Testis (tissue), 3 donors: ENCODE results near the gene RAB11A. TPM values are rescaled to one million over a fixed set of nuclear protein-coding genes. Genes with fewer than 3 reads are reported as not detected.

Source experiments
- DNase-seq: peaks from one replicate; pipeline ENCODE4 v3.0.0-alpha.2; 2019
- H3K27ac ChIP-seq, 2 donors: fragments of 200-600 bp; sonication (generic); one replicate each; pipeline ENCODE4 v1.5.1; 2019
- H3K27me3 ChIP-seq: fragments of 200-600 bp; sonication (generic); one replicate; pipeline ENCODE4 v1.5.1; 2019
- H3K36me3 ChIP-seq: fragments of 200-600 bp; sonication (generic); one replicate; pipeline ENCODE4 v1.5.1; 2017; ENCODE audit warnings: low read depth; ENCODE audit errors: missing control alignments
- H3K4me1 ChIP-seq: fragments of 200-600 bp; sonication (generic); one replicate; pipeline ENCODE4 v1.5.1; 2019
- H3K4me3 ChIP-seq, 2 donors: fragments of 200-600 bp; sonication (generic); one replicate each; pipeline ENCODE4 v1.5.1; 2017 to 2019
- H3K9me3 ChIP-seq: fragments of 200-600 bp; sonication (generic); one replicate; pipeline ENCODE4 v1.5.1; 2017
- CTCF ChIP-seq, 3 experiments: fragments of 450-650 bp in 2 of 3; fragments of 200-600 bp in 1 of 3; sonication (generic) in 1 of 3; IDR thresholded peaks; one replicate each; pipeline ENCODE4 v1.5.1; 2016 to 2019; ENCODE audit warnings: antibody characterized with exemption in 3 of 3, mild to moderate bottlenecking in 2 of 3, moderate library complexity in 1 of 3
- POLR2A ChIP-seq: fragments of 450-650 bp; IDR thresholded peaks from one replicate; pipeline ENCODE4 v1.6.1; 2017; ENCODE audit warnings: antibody characterized with exemption, mild to moderate bottlenecking, moderate library complexity
- WGBS, 2 donors: methylation state at CpG; one replicate each; pipeline ENCODE4 v1.1.5; 2018; 5-methylcytosine and 5-hydroxymethylcytosine counted together
- intact Hi-C: fragments of 100-400 bp; cut with DNase I; formaldehyde crosslinking; loops from one replicate; pipeline ENCODE4 v1.15.1; 2023; ENCODE audit warnings: low total_unique reads
- polyA plus RNA-seq: library from polyadenylated mRNA; stranded (reverse); fragments of 350-450 nt; fragmentation: Illumina TruSeq; extraction: RNeasy Lipid Tissue Mini Kit (QIAGEN cat#74804); gene quantifications from one replicate; pipeline ENCODE4 v1.2.3, GENCODE V29; 2014; ENCODE audit warnings: low read depth, low replicate concordance; ENCODE audit not compliant: insufficient read depth
- total RNA-seq, 2 donors: library from RNA; depleted of rRNA; stranded (reverse); fragments of >200 nt; gene quantifications; one replicate each; pipeline ENCODE4 v1.2.3, GENCODE V29; 2016

The RAB11A gene
- total and polyA plus RNA-seq, 3 donors from 2014 or later = 221 to 546 (median 307) TPM

- intact Hi-C loops = no loop called here
- no peaks in the 10 kb centered on the region for H3K36me3 ChIP-seq
- no peaks in the 10 kb centered on the region for H3K9me3 ChIP-seq
- no peak overlapping the region for H3K27ac ChIP-seq
- DNase-seq = no peak
- H3K4me1 ChIP-seq = no peaks in the 10 kb centered on the region
- TF ChIP-seq CTCF (IDR thresholded peaks at IDR 0.05) (no peak), POLR2A (no peak)
- no peaks in the 10 kb centered on the region for H3K27me3 ChIP-seq
- no peak overlapping the region for H3K4me3 ChIP-seq
- 72 to 90% methylated on average over 5 of the region's 5 CpGs for WGBS, 2 donors
Observed at GRCh38 chr15:65851981-65852380, 17.3 kb upstream of the RAB11A start.

GRCh38 chr15:65856821-65857455 is 12.4 kb upstream of the RAB11A start:
- H3K27me3 ChIP-seq = no peaks in the 10 kb centered on the region
- 80% methylated on average over 12 of the region's 12 CpGs for WGBS, 2 donors
- TF ChIP-seq POLR2A (no peak), CTCF (IDR thresholded peaks at IDR 0.05) (peak; percentile 60 to 87 (median 73))
- H3K4me1 ChIP-seq = no peaks in the 10 kb centered on the region
- no peak overlapping the region for H3K27ac ChIP-seq
- intact Hi-C loops = no loop called here
- DNase-seq = peak; percentile 82
- no peaks in the 10 kb centered on the region for H3K36me3 ChIP-seq
- no peak overlapping the region for H3K4me3 ChIP-seq
- no peaks in the 10 kb centered on the region for H3K9me3 ChIP-seq

GRCh38 chr15:65857718-65858402 is 11.4 kb upstream of the RAB11A start:
- no peaks in the 10 kb centered on the region for H3K36me3 ChIP-seq
- WGBS, 2 donors = 80 to 81% methylated on average over 5 of the region's 5 CpGs
- no peaks in the 10 kb centered on the region for H3K9me3 ChIP-seq
- H3K27ac ChIP-seq = no peak overlapping the region
- intact Hi-C loops = no loop called here
- DNase-seq = no peak
- TF ChIP-seq CTCF (IDR thresholded peaks at IDR 0.05) (no peak), POLR2A (no peak)
- H3K4me3 ChIP-seq = no peak overlapping the region
- H3K4me1 ChIP-seq = peaks cover 3% of the 10 kb centered on the region
- H3K27me3 ChIP-seq = no peaks in the 10 kb centered on the region

GRCh38 chr15:65862682-65863081 is 6.6 kb upstream of the RAB11A start:
- no peaks in the 10 kb centered on the region for H3K27me3 ChIP-seq
- intact Hi-C loops = no loop called here
- H3K4me1 ChIP-seq = peaks cover 3% of the 10 kb centered on the region
- H3K27ac ChIP-seq = no peak overlapping the region
- peak; percentile 7 to 18 (median 16) for TF ChIP-seq CTCF (IDR thresholded peaks at IDR 0.05)
- no peak for TF ChIP-seq POLR2A
- peak; percentile 65 for DNase-seq
- no peak overlapping the region for H3K4me3 ChIP-seq
- H3K9me3 ChIP-seq = no peaks in the 10 kb centered on the region
- no peaks in the 10 kb centered on the region for H3K36me3 ChIP-seq
- WGBS, 2 donors = 16 to 17% methylated on average over 1 of the region's 1 CpG
